ENCODE results near the gene MINDY1.

MINDY1 gene

DNA sequence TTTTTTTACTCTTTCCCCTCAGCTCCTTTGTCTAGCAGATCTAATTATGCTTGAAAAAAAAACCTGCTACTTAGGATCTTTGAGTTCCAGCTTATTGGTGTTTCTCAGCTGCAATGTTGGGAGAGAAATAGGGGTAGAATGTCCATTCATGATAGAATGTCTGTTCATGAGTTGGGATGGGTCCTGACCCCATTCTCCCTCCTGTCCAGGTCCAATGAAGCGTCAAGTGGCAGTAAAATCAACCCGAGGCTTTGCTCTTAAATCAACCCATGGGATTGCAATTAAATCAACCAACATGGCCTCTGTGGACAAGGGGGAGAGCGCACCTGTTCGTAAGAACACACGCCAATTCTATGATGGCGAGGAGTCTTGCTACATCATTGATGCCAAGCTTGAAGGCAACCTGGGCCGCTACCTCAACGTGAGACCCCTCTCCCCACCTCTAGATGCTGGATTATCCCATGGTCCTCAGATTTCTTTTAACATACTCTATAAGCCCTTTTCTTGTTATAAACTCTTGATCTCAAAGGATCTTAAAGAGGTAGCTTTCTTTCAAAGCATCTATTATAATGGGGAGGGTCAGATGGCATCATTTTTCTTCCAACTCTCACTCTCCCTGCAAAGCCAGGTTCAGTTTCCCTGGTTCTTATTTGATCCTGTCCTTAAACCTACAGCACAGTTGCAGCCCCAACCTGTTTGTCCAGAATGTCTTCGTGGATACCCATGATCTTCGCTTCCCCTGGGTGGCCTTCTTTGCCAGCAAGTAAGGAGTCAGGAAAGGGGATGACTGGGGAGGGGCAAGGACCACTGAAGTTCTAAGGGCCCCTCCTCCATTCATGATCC is 43.2 kb downstream of the MINDY1 start:
- no peak for DNase-seq

DNA sequence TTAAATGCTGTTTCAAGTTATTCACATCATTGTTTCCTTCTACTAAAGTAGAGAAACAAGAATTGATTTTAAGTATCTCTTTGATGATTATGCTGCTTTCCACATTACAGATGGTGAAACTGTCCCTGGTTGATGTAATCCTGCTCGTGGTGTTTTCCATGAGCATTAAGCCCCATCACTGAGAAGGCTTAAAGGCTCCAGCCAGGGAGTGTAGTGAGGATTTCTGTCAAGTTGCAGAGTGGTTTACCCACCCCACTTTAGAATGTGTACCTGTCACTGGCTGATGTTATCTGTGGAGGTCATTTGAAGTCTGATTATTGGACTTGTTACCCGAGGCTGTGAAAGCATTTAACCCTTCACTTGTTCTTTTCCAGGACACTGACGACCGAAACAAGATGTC is 44.9 kb downstream of the MINDY1 start:
- no peak for DNase-seq

DNA sequence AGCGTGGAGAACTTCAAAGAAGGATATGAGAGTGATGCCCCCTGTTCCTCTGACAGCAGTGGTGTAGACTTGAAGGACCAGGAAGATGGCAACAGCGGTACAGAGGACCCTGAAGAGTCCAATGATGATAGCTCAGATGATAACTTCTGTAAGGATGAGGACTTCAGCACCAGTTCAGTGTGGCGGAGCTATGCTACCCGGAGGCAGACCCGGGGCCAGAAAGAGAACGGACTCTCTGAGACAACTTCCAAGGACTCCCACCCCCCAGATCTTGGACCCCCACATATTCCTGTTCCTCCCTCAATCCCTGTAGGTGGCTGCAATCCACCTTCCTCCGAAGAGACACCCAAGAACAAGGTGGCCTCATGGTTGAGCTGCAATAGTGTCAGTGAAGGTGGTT is 46.1 kb downstream of the MINDY1 start:
- peak; percentile 9 for DNase-seq

DNA sequence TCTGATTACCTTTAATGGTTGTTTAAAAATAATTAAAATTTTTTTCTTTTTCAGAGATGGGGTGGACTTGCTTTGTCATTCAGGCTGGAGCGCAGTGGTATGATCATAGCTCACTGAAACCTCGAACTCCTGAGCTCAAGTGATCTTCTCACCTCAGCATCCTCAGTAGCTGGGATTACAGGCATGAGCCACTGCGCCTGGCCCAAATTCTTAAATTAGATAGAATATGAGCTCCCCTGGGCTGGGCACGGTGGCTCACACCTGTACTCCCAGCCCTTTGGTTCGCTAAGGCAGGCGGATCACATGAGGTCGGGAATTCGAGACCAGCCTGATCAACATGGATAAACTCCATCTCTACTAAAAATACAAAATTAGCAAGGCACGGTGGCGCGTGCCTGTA is 49.0 kb downstream of the MINDY1 start:
- DNase-seq, result no peak

DNA sequence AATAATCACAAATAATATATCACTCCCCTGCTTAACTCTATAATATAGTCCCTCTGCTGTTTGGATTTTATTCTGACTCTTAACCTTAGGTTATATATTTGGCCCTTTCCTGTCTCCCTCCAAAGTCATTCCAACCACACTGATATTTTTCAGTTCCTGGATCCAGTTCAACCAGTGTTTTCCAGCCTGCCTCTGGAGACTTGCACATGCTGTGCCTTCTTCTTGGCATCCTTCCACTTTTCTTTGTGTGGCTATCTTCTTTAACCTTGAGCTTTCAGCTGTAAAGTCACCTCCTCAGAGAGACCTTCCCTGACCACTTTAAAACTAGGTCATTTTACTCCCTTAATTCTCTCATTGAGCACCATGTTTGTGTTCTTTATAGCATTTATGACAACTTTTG is 51.4 kb downstream of the MINDY1 start:
- DNase-seq, result no peak

DNA sequence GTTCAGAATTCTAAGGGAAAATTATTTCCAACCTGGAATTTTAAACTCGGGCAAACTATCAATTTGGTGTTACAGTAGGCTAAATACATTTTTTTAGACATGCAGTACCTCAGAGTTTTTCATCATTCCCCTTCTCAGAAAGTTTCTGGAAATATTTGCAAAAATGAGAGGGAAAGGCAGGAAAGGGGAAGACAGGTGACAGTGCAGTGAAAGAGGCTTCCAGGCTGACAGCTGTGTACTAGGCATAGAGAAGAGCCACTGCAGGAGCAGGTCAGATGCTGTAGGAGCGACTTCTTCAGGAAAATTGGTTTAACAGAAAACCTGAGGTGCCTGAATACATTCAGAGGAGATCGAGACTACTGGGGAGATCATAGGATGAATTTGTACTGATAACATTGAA is 52.0 kb downstream of the MINDY1 start:
- no peak for DNase-seq
